Bronchial epithelial cell (primary cell): ENCODE measurements around the gene GATA6. TPM values are rescaled to one million over a fixed set of nuclear protein-coding genes. Genes with fewer than 3 reads are reported as not detected.

Experiments
- DNase-seq: peaks from one replicate; pipeline ENCODE4 v3.0.0-alpha.2; 2010; ENCODE audit warnings: low read depth
- FAIRE-seq: peaks from 2 replicates; lab custom pipeline; 2011; peaks lifted over from hg19 to GRCh38; lab: Jason Lieb, UNC
- H3K27me3 ChIP-seq: 2 replicates; pipeline ENCODE4 v1.5.1; 2011; ENCODE audit warnings: low read length; ENCODE audit not compliant: control insufficient read depth, insufficient read depth
- H3K36me3 ChIP-seq: 2 replicates; pipeline ENCODE4 v1.5.1; 2011; ENCODE audit warnings: low read length; ENCODE audit not compliant: control insufficient read depth, insufficient read depth
- H3K4me3 ChIP-seq: 2 replicates; pipeline ENCODE4 v1.5.1; 2011; ENCODE audit warnings: mild to moderate bottlenecking, low read depth, low read length, control low read depth
- CTCF ChIP-seq: IDR thresholded peaks from 2 replicates; pipeline ENCODE4 v1.5.1; 2011; ENCODE audit warnings: mild to moderate bottlenecking, moderate library complexity, low read length, control low read depth, inconsistent platforms; ENCODE audit not compliant: insufficient read depth, severe bottlenecking
- total RNA-seq: library from RNA; depleted of rRNA; stranded (reverse); fragments of >200 nt; gene quantifications from 2 replicates; pipeline ENCODE4 v1.2.1, GENCODE V29; 2014

Gene GATA6
- 2.9 and 3.1 TPM in 2 replicates for total RNA-seq

GRCh38 chr18:22169011-22169888, at the start of gene GATA6:
Gene GATA6, plus strand, starts transcription at chr18:22169589. Its CDS starts 1,556 bp downstream, at chr18:22171145.
- H3K36me3 ChIP-seq: peaks cover 3% of the 10 kb centered on the region
- FAIRE-seq (no peak), DNase-seq (peak; percentile 84)
- H3K27me3 ChIP-seq: peaks cover 25% of the 10 kb centered on the region
- H3K4me3 ChIP-seq: peak within 1 kb of the TSS; percentile 58
- TF ChIP-seq CTCF: peak; percentile 67

- no peaks in the 10 kb centered on the region for H3K27me3 ChIP-seq
- no peak for FAIRE-seq
Observed at GRCh38 chr18:22124970-22125369, 44.4 kb upstream of the GATA6 start.

GRCh38 chr18:22128954-22129353, 40.4 kb upstream of the GATA6 start:
- FAIRE-seq (no peak), DNase-seq (no peak)
- Histone ChIP-seq H3K36me3 (no peaks in the 10 kb centered on the region), H3K27me3 (no peaks in the 10 kb centered on the region), H3K4me3 (no peak overlapping the region)
- TF ChIP-seq CTCF: no peak

More at GRCh38 chr18:22124970-22125369, 44.4 kb upstream of the GATA6 start:
- H3K4me3 ChIP-seq: no peak overlapping the region
- no peak for DNase-seq
- no peaks in the 10 kb centered on the region for H3K36me3 ChIP-seq
- TF ChIP-seq CTCF: no peak

GRCh38 chr18:22129778-22130177, 39.6 kb upstream of the GATA6 start:
- Histone ChIP-seq H3K36me3 (no peaks in the 10 kb centered on the region), H3K27me3 (no peaks in the 10 kb centered on the region), H3K4me3 (no peak overlapping the region)
- FAIRE-seq: no peak
- TF ChIP-seq CTCF: no peak
- DNase-seq: no peak

- DNase-seq: no peak
- no peak for FAIRE-seq
- Histone ChIP-seq H3K36me3 (no peaks in the 10 kb centered on the region), H3K4me3 (no peak overlapping the region), H3K27me3 (no peaks in the 10 kb centered on the region)
- no peak for TF ChIP-seq CTCF
Observed at GRCh38 chr18:22132258-22132657, 37.1 kb upstream of the GATA6 start.
